ENCODE results near the gene SCN1B. TPM values are rescaled to one million over a fixed set of nuclear protein-coding genes. Genes with fewer than 3 reads are reported as not detected.
"Not testable (repeated sequence)": the region's sequence is repeated elsewhere in the genome, so short reads cannot be mapped to it uniquely, and the experiment has no call there.

The SCN1B gene
- polyA plus RNA-seq, 4 donors, result 0.74 to 2.1 (median 1.2) TPM

DNA sequence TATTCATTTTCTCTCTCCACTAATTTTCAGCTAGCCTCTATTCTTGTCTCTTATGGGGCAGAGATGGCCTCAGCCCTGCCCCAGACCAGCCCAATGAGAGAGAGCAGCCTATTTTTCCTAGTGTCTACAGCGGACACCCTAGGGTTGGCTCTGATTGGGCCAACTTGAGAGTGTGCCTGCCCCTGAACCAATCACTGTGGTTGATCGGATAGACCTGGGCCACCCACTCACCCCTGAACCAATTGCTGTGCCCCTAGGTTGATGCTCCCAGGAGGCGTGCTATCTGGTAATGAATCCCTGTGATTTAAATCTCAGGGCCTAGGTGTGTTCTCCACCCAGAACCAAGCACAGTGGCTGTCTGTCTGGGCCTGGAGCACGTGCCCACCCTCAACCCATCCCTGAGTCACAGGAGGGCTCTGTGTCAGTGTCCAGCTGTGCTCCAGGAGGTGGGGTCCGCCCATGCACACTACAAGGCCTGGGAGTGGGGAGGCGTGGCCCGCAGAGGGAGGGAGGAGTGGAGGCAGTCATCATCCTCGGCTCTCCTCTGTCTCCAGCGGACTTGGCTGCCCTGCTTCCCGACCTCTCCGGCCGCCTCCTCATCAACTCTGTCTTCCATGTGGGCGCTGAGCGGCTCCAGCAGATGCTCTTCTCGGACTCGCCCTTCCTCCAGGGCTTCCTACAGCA lies 14.9 kb upstream of the SCN1B start:
- DNase-seq (ENCODE audit: low read depth in 4 of 4, low spot score in 3 of 4), result no peak

DNA sequence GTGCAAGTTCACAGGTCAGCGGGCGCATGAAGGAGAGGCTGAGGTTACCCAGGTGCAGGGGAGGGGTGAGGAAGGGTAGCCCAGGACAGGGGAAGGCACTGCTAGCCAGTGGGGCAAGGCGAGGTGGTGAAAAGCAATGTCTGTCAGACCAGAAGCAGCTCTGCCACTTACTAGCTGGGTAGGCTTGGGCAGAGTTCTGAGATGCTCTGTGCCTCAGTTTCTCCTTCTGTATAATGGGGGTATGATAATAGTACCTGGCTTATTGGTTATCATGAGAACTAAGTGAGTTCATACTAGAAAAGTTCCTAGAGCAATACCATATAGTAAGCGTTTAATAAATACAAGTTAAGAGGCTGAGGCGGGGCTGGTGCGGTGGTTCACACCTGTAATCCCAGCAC lies 14.3 kb upstream of the SCN1B start:
- no peak for DNase-seq (ENCODE audit: low read depth in 4 of 4, low spot score in 3 of 4)

DNA sequence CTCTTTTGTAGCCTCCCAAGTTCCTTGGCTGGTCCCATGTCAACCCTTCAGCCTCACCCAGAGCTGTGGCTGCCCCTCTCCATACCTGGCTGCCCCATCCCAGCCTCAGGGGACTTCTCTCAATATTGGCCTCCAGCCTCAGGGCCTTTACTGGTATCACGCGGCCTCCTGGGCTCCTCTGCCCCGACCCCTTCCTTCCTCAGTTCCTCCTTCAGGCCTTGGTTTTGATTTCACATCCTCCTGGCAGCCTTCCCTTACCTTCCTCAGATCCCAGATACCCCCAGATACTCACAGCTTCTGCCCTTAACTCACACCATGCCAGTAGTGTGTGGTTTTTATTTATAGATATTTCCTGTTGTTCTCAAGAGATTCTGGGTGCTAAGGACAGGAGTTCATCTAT lies 12.8 kb upstream of the SCN1B start:
- DNase-seq (ENCODE audit: low read depth in 4 of 4, low spot score in 3 of 4), result no peak

DNA sequence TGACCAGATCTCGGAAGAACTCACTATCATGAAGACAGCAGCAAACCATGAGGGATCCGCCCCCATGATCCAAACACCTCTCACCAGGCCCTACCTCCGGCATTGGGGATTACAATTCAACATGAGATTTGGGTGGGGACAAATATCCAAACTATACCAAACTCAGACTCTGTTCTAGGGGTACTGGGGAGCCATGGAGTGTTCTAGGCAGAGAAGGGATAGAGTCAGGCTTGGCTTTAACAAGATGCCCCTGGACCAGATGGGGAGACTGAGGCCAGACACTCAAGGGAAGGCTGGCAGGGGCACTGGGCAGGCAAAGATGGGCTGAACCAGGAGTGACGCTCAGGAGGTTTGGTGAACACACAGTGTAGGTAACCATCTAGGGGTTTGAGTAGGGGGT lies 11.9 kb upstream of the SCN1B start:
- DNase-seq (ENCODE audit: low read depth in 4 of 4, low spot score in 3 of 4), result no peak

DNA sequence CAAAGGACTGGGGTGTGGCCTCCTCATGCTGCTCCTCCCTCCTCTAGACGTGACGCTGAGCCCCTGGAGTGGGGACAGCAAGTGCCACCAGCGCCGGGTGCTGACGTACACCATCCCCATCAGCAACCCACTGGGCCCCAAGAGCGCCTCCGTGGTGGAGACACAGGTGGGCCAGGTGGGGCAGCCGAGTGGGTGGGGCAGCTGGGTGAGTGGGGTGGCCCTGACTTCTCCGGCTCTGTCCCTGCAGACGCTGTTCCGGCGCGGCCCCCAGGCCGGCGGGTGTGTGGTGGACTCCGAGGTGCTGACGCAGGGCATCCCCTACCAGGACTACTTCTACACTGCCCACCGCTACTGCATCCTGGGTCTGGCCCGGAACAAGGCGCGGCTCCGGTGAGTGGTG lies 11.1 kb upstream of the SCN1B start:
- no peak for DNase-seq (ENCODE audit: low read depth in 4 of 4, low spot score in 3 of 4)

DNA sequence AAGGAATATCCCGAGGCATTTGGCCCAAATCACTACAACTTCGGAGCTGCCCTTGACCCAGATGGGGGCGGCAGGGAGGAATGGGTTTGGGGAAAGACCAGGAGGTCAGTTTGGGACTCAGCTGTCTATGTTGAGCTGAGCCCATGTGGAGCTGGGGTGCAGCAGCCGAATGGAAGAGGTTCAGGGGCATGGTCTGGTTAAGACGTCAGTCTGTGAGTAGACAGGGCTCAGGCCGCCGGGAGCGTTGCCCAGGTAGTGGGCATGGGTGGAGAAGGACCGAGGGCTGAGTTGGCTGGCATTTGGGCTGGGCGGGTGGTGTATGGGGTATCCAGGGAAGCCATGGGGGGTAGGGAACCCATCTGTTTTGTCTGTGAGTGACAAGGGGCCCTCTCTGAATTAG lies 9.3 kb upstream of the SCN1B start:
- DNase-seq (ENCODE audit: low read depth in 4 of 4, low spot score in 3 of 4), result no peak

DNA sequence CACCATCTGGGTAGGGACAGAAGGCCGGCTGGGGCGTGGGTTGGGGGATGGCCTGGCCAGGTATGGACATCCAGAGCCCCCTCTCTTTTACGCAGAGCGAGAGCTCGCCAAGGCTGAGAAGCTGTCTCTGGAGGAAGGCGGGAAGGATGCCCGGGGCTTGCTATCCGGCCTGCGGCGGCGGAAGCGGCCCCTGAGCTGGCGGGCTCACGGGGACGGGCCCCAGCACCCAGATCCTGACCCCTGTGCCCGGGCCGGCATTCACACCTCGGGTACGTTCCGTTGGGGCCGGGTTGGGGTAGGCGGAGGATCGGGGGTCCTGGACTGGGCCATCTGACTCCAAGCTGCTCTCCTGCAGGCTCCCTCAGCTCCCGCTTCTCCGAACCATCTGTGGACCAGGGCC lies 8.7 kb upstream of the SCN1B start:
- no peak for DNase-seq (ENCODE audit: low read depth in 4 of 4, low spot score in 3 of 4)

DNA sequence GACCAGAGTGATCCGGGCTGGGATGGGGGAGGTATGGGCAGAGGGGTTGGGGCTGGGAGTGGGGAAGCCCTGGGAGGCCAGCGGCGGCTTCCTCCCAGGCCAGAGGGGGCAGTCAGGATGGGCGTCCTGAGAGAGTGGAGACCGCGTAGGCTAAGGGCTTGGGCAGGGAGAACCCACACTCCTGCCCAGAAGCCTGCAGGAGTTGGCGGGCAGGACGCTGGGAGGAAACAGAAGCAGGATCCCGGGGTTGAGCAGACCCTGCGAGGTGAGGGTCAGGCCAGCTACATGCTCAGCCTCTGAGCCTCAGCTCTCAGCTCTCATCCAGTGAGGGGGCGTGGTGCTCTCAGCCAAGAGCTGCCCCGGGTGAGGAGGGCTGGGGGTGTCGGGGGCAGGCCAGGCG lies 7.8 kb upstream of the SCN1B start:
- DNase-seq (ENCODE audit: low read depth in 4 of 4, low spot score in 3 of 4), result no peak

DNA sequence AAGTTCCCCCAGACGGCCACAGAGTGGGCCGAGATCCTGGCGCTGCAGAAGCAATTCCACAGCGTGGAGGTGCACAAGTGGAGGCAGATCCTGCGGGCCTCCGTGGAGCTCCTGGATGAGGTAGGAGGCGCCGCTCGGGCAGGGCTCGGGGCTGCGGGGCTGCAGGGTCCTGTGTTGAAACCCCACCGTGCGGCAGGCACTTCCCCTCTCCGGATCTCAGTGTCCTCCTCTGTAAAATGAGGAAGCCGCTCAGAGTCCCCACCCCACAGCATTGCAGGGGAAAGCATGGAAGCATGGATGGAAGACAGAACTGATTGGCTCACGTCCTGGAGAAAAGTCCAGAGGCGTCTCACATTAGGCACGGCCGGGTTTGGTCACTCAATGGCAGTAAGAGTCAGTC lies 6.8 kb upstream of the SCN1B start:
- no peak for DNase-seq (ENCODE audit: low read depth in 4 of 4, low spot score in 3 of 4)

DNA sequence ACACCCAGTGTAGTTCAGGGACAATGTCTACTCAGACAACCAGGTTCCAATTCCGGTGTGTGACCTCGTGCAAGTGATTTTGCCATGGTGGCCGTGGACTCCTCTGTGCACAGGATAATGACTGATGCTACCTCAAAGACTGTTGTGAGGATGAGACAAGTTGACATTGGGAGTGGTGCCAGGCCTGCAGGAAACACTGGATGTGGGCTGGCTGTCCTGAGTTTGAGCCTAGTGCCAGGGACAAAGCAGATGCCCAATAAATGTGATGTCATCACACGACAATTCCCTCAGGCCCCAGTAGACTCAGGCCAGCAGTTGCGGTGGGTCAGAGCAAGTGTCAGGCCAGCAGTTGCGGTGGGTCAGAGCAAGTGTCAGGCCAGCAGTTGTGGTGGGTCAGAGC lies 6.2 kb upstream of the SCN1B start:
- no peak for DNase-seq (ENCODE audit: low read depth in 4 of 4, low spot score in 3 of 4)

DNA sequence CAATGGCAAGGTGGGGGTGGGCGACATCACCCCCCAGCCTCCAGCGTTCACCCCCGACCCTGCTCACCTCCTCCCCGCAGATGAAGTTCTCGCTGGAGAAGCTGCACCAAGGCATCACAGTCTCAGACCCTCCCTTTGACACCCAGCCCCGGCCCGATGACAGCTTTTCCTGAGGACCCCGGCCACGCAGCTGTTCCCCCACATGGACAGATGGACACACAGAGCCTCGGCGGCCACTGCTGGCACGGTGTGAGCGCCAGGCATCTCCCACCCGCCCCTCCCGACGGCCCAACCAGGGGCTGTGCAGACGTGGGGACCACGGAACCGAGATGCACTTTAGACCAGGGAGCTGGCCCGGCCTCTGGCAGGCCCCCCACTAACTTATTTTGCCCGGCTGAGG lies 4.3 kb upstream of the SCN1B start:
- no peak for DNase-seq (ENCODE audit: low read depth in 4 of 4, low spot score in 3 of 4)

DNA sequence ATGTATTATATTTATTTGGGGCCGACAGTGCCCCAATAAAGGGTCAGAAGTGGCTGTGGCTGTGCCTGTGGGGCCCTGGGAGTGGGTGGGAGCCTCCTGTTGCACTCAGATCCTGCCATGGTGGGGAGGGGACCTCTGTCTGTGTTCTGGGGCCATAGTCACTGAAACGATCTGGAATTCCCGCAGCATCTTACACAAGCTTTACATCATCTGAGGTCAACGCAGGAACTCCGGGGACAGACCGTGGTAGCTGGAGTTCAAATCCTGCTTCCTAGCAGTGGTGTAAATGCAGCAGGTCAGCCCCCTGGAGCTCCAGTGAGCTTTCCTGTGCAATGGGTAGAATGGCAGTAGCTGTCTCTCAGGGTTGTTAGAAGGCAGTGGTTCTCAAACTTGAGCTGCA lies 3.9 kb upstream of the SCN1B start:
- no peak for DNase-seq (ENCODE audit: low read depth in 4 of 4, low spot score in 3 of 4)

DNA sequence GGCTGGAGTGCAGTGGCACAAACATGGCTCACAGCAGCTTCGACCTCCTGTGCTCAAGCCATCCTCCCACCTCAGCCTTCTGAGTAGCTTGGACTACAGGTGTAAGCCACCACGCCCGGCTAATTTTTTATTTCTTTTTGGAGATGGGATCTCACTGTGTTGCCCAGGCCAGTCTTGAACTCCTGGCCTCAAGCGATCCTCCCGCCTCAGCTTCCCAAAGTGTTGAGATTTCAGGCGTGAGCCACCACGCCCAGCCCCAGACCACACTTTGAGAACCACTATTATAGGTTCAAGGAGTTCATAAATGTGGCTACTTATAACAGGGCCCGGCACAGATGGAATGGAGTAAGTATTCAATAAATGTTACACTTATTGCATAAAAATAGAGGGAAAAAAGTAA lies 3.3 kb upstream of the SCN1B start:
- DNase-seq (ENCODE audit: low read depth in 4 of 4, low spot score in 3 of 4), result no peak

DNA sequence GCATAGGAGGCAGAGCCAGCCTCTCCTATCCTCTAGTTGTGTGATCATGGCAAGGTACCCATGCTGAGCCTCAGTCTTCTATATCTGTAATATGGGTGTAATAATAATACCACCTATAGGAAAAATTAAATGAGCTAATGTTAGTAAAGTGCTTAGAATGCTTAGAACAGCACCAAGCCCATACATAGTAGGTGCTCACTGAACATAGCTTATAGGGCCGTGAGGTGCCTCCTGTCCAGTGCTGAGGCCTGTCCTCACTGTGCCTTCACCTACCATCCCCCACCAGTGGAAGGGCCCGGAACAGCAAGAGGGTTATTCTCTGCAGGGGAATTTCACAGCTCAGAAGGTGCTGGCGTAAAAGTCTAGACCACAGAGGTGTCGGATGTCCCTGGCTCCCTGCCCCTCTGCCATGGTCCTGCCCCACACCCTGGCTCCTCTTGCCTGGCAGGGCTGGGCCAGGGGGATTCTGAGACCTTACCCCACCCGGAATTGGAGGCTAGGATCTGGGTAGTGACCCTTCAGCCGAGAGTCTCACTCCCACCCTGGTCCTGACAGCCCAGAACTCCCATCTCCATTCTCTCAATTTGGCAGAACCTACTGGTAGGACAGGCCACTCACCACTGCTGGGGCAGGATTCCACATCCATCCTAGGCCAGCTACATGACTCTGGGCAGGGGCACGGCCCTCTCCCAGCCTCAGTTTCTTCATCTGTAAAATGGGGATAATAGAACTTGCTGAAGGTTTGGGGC lies 2.2 kb upstream of the SCN1B start:
- no peak for DNase-seq (ENCODE audit: low read depth in 4 of 4, low spot score in 3 of 4)

DNA sequence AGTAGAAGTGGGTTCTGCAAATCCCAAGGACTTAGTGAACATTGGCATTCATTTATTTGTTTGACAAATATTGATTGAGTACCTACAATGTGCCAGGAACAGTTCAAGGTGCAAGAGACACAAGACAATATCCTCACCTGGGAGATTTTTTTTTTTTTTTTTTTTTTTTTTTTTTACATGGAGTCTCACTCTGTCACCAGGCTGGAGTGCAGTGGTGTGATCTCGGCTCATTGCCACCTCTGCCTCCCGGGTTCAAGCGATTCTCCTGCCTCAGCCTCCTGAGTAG lies 1.7 kb upstream of the SCN1B start:
- not testable (repeated sequence) for DNase-seq (ENCODE audit: low read depth in 4 of 4, low spot score in 3 of 4)

DNA sequence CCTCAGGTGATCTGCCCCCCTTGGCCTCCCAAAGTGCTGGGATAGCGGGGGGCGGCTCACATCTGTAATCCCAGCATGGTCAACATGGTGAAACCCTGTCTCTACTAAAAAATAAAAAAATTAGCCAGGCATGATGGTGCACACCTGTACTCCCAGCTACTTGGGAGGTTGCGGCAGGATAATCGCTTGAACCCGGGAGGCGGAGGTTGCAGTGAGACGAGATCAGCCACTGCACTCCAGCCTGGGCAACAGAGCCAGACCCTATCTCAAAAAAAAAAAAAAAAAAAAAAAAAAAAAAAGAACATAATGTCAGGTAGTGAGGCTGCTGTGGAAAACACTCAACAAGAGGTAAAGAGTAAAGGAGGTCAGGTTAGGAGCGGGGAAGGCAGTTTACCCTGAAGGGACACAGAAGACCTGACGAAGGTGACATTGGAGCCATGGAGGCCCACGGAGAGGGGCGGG lies 964 bp upstream of the SCN1B start:
- DNase-seq (ENCODE audit: low read depth in 4 of 4, low spot score in 3 of 4), result not testable (repeated sequence)

DNA sequence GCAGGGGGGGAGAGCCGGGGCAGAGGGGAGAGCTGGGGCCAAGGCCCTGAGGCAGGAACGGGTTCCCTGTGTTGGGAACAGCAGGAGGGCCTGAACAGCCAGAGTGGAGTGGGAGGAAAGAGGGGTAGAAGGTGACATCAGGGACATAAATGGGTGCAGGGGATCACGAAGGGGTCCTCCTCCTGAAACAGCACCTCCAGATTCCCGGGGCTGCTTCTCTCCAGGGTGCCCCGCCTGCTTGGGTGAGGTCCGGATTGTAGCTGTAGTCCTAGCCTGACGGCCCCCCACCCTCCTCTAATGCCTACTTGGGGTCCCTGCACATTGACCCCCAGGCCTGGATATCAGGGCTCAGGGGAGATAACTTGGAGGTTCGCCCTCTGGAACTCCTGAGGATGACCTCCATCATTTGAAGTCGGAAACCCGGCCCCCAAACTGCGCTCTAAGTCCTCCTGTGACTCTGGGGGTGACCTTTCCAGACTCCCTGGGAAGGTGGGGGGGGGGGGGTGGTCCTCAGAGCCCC lies 473 bp upstream of the SCN1B start:
- DNase-seq (ENCODE audit: low read depth in 4 of 4, low spot score in 3 of 4), result no peak

DNA sequence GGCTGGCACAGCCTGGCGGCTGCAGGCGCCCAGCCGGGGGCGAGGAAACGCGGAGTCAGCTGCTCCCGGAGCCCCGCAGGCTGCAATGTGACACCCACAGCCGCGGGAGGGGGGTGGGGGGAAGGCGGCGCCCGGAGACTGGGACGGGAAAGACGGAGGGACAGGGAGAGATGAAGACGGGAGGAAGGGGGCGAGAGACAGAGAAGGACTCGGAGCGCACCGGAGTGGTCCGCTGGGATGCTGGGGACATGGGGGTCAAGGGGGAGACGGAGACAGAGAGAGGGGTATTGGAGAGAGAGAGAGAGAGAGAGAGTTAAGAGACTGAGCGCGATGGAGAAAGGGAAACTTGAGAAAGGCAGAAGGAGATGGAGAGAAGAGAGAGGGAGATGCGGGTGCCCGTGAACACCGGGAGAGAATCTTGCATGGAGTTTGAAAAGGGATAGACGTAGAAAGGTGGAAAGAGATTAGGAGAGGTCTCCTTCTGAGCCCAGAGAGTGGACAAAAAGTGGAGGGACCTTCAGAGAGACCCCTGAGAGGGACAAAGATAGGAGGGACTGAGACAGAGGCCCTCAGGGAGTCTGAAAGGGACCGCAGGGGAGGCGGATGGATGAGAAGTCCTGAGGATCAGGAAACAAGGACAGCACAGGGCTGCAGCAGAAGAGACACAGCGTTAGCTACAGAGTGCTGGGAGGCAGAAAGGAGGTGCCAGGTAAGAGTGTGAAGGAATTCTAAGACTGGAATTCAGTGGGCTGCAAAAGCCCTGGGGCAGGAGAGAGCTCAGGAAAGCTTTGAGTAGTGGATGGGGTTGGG lies 1.0 kb downstream of the SCN1B start:
- no peak for DNase-seq (ENCODE audit: low read depth in 4 of 4, low spot score in 3 of 4)

DNA sequence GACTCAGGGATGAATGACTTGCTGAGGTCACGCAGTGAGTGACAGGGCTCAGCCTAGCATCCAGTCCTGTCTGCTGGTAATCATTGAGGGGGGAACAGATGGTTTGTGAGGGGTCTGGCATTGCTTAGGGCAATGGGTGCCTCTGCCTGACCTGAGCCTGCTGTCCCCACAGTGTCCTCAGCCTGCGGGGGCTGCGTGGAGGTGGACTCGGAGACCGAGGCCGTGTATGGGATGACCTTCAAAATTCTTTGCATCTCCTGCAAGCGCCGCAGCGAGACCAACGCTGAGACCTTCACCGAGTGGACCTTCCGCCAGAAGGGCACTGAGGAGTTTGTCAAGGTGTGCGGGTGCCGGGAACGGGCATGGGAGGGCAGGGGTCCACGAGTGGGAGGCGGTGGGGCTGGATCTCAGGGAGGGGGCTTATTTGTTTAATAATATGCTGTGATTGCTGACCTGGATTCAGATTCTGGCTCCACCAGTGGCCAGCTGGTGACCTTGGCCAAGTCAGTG lies 2.1 kb downstream of the SCN1B start:
- no peak for DNase-seq (ENCODE audit: low read depth in 4 of 4, low spot score in 3 of 4)

DNA sequence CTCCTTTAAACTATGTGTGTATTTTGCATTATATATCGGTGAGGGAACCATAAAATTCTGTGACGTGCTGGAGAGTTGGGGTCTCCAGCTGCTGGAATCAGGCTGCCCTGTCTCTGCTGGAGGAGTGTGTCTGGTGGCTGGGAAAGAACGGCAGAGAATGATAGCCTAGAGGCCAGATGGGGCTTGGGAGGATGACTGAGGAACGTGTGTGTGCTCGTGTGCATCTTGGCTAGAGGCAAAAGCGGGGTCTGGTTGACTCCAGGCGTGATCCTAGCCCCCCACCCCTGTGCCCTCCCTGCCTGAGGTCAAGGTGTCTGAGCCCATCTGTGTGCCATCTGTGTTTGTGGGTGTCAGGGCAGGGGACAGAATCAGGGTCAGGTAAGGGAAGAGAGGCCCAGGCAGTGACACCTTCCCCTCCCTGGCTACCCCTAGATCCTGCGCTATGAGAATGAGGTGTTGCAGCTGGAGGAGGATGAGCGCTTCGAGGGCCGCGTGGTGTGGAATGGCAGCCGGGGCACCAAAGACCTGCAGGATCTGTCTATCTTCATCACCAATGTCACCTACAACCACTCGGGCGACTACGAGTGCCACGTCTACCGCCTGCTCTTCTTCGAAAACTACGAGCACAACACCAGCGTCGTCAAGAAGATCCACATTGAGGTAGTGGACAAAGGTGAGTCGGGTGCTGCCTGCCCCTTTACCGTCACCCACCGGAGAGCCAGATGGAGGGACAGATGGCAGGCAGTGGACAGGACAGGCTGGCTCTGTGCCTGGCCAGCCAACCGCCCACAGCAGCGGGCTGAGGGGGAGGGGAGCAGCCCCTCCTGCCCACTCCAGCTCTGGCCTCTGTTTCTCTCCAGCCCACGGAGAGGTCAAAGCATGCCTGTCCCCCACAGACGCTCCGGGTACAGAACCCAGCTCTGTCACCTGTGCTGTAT lies 3.1 kb downstream of the SCN1B start:
- DNase-seq (ENCODE audit: low read depth in 4 of 4, low spot score in 3 of 4), result no peak
